Ureter (tissue), 1 donor: ENCODE data around the gene ZNF691. TPM values are rescaled to one million over a fixed set of nuclear protein-coding genes. Genes with fewer than 3 reads are reported as not detected.

Experiments used
- total RNA-seq: library from RNA; stranded (reverse); gene quantifications from one replicate; pipeline ENCODE4 v1.2.4, GENCODE V29; 2023
- donor health status: DM: yes; HTN: yes; CAD: no.

Gene ZNF691
- total RNA-seq, 1 donor from 2014 or later: 8.6 TPM

Other genes starting within 250 kb of the ZNF691 start
- 27.8 TPM for gene PPIH, start 188.2 kb upstream of the ZNF691 start, total RNA-seq
- 424 TPM for gene YBX1, start 164.2 kb upstream of the ZNF691 start, total RNA-seq
- not detected for gene CLDN19, start 106.4 kb upstream of the ZNF691 start, total RNA-seq
- gene P3H1, start 79.6 kb upstream of the ZNF691 start, total RNA-seq: 22.0 TPM
- 8.1 TPM for gene C1orf50, start 79.4 kb upstream of the ZNF691 start, total RNA-seq
- gene TMEM269, start 61.6 kb upstream of the ZNF691 start, total RNA-seq: 0.18 TPM
- gene ERMAP, start 29.5 kb upstream of the ZNF691 start, total RNA-seq: 22.8 TPM
- 18.8 TPM for gene SVBP, start 29.2 kb upstream of the ZNF691 start, total RNA-seq
- 246 TPM for gene SLC2A1, start 112.3 kb downstream of the ZNF691 start, total RNA-seq